Occipital lobe (tissue), 1 donor: ENCODE measurements around the gene STIL. TPM values are rescaled to one million over a fixed set of nuclear protein-coding genes. Genes with fewer than 3 reads are reported as not detected.

Experiments
- total RNA-seq: library from RNA; depleted of rRNA; stranded (reverse); fragments of >200 nt; gene quantifications from one replicate; pipeline ENCODE4 v1.2.3, GENCODE V29; 2014

The STIL gene
- total RNA-seq, 1 donor from 2014 or later, result 9.4 TPM

Other genes starting within 250 kb of the STIL start
- 0.47 TPM for gene CYP4Z1, start 246.9 kb downstream of the STIL start, total RNA-seq
- gene CYP4A22, start 176.7 kb downstream of the STIL start, total RNA-seq, result not detected
- not detected for gene PDZK1IP1, start 124.1 kb downstream of the STIL start, total RNA-seq
- 1.6 TPM for gene TAL1, start 81.9 kb downstream of the STIL start, total RNA-seq
- gene CMPK1, start 19.6 kb upstream of the STIL start, total RNA-seq, result 147 TPM
- not detected for gene FOXE3, start 102.1 kb upstream of the STIL start, total RNA-seq
- gene FOXD2, start 123.9 kb upstream of the STIL start, total RNA-seq, result 0.31 TPM